GM23248 (cell line): ENCODE results near the gene ASRGL1.
"Not testable (repeated sequence)": the region's sequence is repeated elsewhere in the genome, so short reads cannot be mapped to it uniquely, and the experiment has no call there.

Experiments
- EZH2 ChIP-seq: fragments of 200-600 bp; sonication (generic); IDR thresholded peaks from 2 replicates; pipeline ENCODE4 v1.6.1; 2018; ENCODE audit warnings: antibody characterized with exemption, mild to moderate bottlenecking; ENCODE audit not compliant: insufficient read depth, poor library complexity, severe bottlenecking
- EZH2phosphoT487 ChIP-seq: fragments of 200-600 bp; sonication (generic); IDR thresholded peaks from 2 replicates; pipeline ENCODE4 v1.6.1; 2018; ENCODE audit warnings: antibody characterized with exemption, moderate library complexity, mild to moderate bottlenecking, low read depth; ENCODE audit not compliant: insufficient read depth

- TF ChIP-seq EZH2phosphoT487, EZH2: not testable (repeated sequence)
Observed at GRCh38 chr11:62380821-62381245, 43.6 kb downstream of the ASRGL1 start.
